K562 (cell line): ENCODE measurements around the gene ADAM23. TPM values are rescaled to one million over a fixed set of nuclear protein-coding genes. Genes with fewer than 3 reads are reported as not detected.

ENCODE experiments used
- ATAC-seq: fragments of 200-7000 bp; cut with Tn5 transposase; 3 replicates; pipeline ENCODE4 v1.9.1; 2020; ENCODE audit warnings: moderate library complexity
- BruUV-seq: library from RNA; stranded (reverse); fragments of 400-500 nt; replicated peaks from 2 replicates; lab custom pipeline; 2021; lab: Mats Ljungman, UMichigan
- CTCF ChIA-PET: fragments of 300-600 bp; formaldehyde crosslinking; extraction: SDS; loops from one replicate; lab custom pipeline; 2021; ENCODE audit warnings: low intra/inter-chr PET ratio; lab: Yijun Ruan, JAX
- POLR2A ChIA-PET: fragments of 300-600, 350-650 bp; sonication (Branson Sonifier 250); formaldehyde crosslinking; extraction: SDS; loops from one replicate; lab custom pipeline; 2021; ENCODE audit warnings: antibody characterized with exemption, inconsistent platforms; lab: Yijun Ruan, JAX
- DNase-seq, 4 experiments: peaks; one replicate each; pipeline versions ENCODE4 v3.0.0 to v3.0.0-alpha.2; 2011 to 2018; ENCODE audit warnings: low spot score in 3 of 4, mixed read lengths in 3 of 4; ENCODE audit errors: extremely low read depth in 1 of 4
- FAIRE-seq: peaks from 2 replicates; lab custom pipeline; 2011; peaks lifted over from hg19 to GRCh38; lab: Jason Lieb, UNC
- H2AFZ ChIP-seq: 2 replicates; pipeline ENCODE4 v1.6.0; 2011; ENCODE audit warnings: low read depth, low read length, control low read depth, inconsistent platforms
- H3K27ac ChIP-seq: fragments of 200-600 bp; 3 replicates; pipeline ENCODE4 v1.8.0; 2011; ENCODE audit warnings: low read depth, mild to moderate bottlenecking, control low read depth, inconsistent platforms, low read length, moderate library complexity, mixed read lengths; ENCODE audit errors: extremely low read depth
- H3K27me3 ChIP-seq, 2 experiments: fragments of 300-600 bp in 1 of 2; 2 replicates in 1 of 2; 3 replicates in 1 of 2; pipeline versions ENCODE4 v1.6.0 to v1.8.0; 2011; ENCODE audit warnings: inconsistent platforms in 2 of 2, low read length in 2 of 2, mild to moderate bottlenecking in 1 of 2, mixed read lengths in 1 of 2, moderate library complexity in 1 of 2; ENCODE audit not compliant: control insufficient read depth in 2 of 2, insufficient read depth in 2 of 2
- H3K36me3 ChIP-seq: fragments of 300-600 bp; 3 replicates; pipeline ENCODE4 v1.8.0; 2011; ENCODE audit warnings: mild to moderate bottlenecking, low read length, inconsistent platforms; ENCODE audit not compliant: control insufficient read depth, insufficient read depth
- H3K4me1 ChIP-seq, 2 experiments: fragments of 200-600 bp in 1 of 2; replicated peaks in 1 of 2; 2 replicates in 1 of 2; 3 replicates in 1 of 2; pipeline versions ENCODE4 v1.5.1 to v1.8.0; 2011; ENCODE audit warnings: inconsistent platforms in 2 of 2, low read length in 2 of 2, mild to moderate bottlenecking in 1 of 2, mixed read lengths in 1 of 2, moderate library complexity in 1 of 2; ENCODE audit not compliant: control insufficient read depth in 2 of 2, insufficient read depth in 2 of 2
- H3K4me2 ChIP-seq: 2 replicates; pipeline ENCODE4 v1.6.1; 2011; ENCODE audit warnings: low read length, control low read depth, inconsistent platforms, mixed read lengths; ENCODE audit not compliant: insufficient read depth
- H3K4me3 ChIP-seq: fragments of 200-600 bp; sonication (generic), shearing (Covaris generic); 2 replicates; pipeline ENCODE4 v1.5.1; 2016; ENCODE audit warnings: control low read depth, inconsistent platforms
- H3K79me2 ChIP-seq: fragments of 200-600 bp; 3 replicates; pipeline ENCODE4 v1.8.0; 2011; ENCODE audit warnings: low read length, inconsistent platforms; ENCODE audit not compliant: control insufficient read depth, insufficient read depth
- H3K9ac ChIP-seq, 2 experiments: 2 replicates each; pipeline versions ENCODE4 v1.6.0 to v1.6.1; 2011; ENCODE audit warnings: low read depth in 2 of 2, low read length in 2 of 2, control low read depth in 1 of 2, inconsistent platforms in 1 of 2, mild to moderate bottlenecking in 1 of 2, mixed read lengths in 1 of 2; ENCODE audit not compliant: insufficient read depth in 1 of 2
- H3K9me1 ChIP-seq: one replicate; pipeline ENCODE4 v1.6.0; 2011; ENCODE audit warnings: inconsistent platforms, mild to moderate bottlenecking, low read length, moderate library complexity; ENCODE audit not compliant: control insufficient read depth, insufficient read depth
- H3K9me3 ChIP-seq: replicated peaks from 2 replicates; pipeline ENCODE4 v1.5.1; 2011; ENCODE audit warnings: low read depth, low read length, inconsistent platforms; ENCODE audit not compliant: control insufficient read depth, insufficient read depth
- H4K20me1 ChIP-seq: replicated peaks from 2 replicates; pipeline ENCODE4 v1.6.1; 2011; ENCODE audit warnings: low read length, inconsistent platforms, mixed read lengths; ENCODE audit not compliant: control insufficient read depth, insufficient read depth
- BDP1 ChIP-seq: IDR thresholded peaks from 3 replicates; pipeline ENCODE4 v1.6.1; 2011; ENCODE audit not compliant: insufficient read length, insufficient read depth
- CBX1 ChIP-seq: sonication (generic); IDR thresholded peaks from 2 replicates; pipeline ENCODE4 v1.6.1; 2016; ENCODE audit warnings: antibody characterized with exemption, low read depth, mild to moderate bottlenecking
- FOXK1 ChIP-seq: sonication (generic); formaldehyde crosslinking; IDR thresholded peaks from 2 replicates; pipeline ENCODE4 v1.8.0; 2022; ENCODE audit warnings: missing genetic modification reagents, mild to moderate bottlenecking, borderline replicate concordance
- GABPB1 ChIP-seq: sonication (generic); formaldehyde crosslinking; IDR thresholded peaks from 2 replicates; pipeline ENCODE4 v1.8.0; 2022; ENCODE audit warnings: mild to moderate bottlenecking, missing genetic modification reagents
- HDAC6 ChIP-seq: IDR thresholded peaks from 2 replicates; pipeline ENCODE4 v1.6.1; 2012; ENCODE audit warnings: low read depth, mild to moderate bottlenecking, control low read depth, inconsistent platforms, low read length, moderate library complexity
- ILF3 ChIP-seq: fragments of 450-650 bp; IDR thresholded peaks from 2 replicates; pipeline ENCODE4 v1.6.1; 2018; ENCODE audit warnings: antibody characterized with exemption, mild to moderate bottlenecking, moderate library complexity, borderline replicate concordance
- MCM7 ChIP-seq, 2 experiments: fragments of 450-650 bp; IDR thresholded peaks; 2 replicates each; pipeline ENCODE4 v1.6.1; 2016 to 2018
- NR2F6 ChIP-seq: fragments of 450-650 bp; formaldehyde crosslinking; IDR thresholded peaks from 2 replicates; pipeline ENCODE4 v1.4.0; 2020; ENCODE audit warnings: mild to moderate bottlenecking
- TCFL5 ChIP-seq: fragments of 250-450 bp; sonication (Bioruptor Pico); conservative IDR thresholded peaks from 2 replicates; pipeline ENCODE4 v1.6.1; 2021; ENCODE audit warnings: mild to moderate bottlenecking, moderate library complexity, matching md5 sums
- ZFPM2 ChIP-seq: fragments of 250-450 bp; sonication (Bioruptor Pico); IDR thresholded peaks from 2 replicates; pipeline ENCODE4 v1.5.1; 2022; ENCODE audit warnings: mild to moderate bottlenecking
- ZNF24 ChIP-seq: fragments of 450-650 bp; IDR thresholded peaks from 2 replicates; pipeline ENCODE4 v1.6.1; 2016
- ZNF274 ChIP-seq: IDR thresholded peaks from 2 replicates; pipeline ENCODE4 v1.6.1; 2011; ENCODE audit warnings: low read depth, mild to moderate bottlenecking, low read length, moderate library complexity, borderline replicate concordance
- ZNF449 ChIP-seq: fragments of 250-450 bp; sonication (Bioruptor Pico); IDR thresholded peaks from 2 replicates; pipeline ENCODE4 v1.8.0; 2022; ENCODE audit warnings: moderate library complexity, mild to moderate bottlenecking, inconsistent platforms
- ZNF655 ChIP-seq: fragments of 250-450 bp; sonication (Bioruptor Pico); IDR thresholded peaks from 2 replicates; pipeline ENCODE4 v1.5.0; 2021
- ZNF785 ChIP-seq: fragments of 250-450 bp; sonication (Bioruptor Pico); IDR thresholded peaks from 2 replicates; pipeline ENCODE4 v1.4.0; 2020; ENCODE audit warnings: mild to moderate bottlenecking
- WGBS: fragments of 100-300 bp; shearing (Covaris generic); methylation state at CpG from one replicate; pipeline ENCODE4 v1.1.6; 2016; ENCODE audit warnings: low coverage, mixed read lengths; ENCODE audit not compliant: insufficient coverage; ENCODE audit errors: missing lambda C conversion rate; 5-methylcytosine and 5-hydroxymethylcytosine counted together
- in situ Hi-C: fragments of 300-500 bp; cut with MboI; formaldehyde crosslinking; loops from 4 replicates; pipeline ENCODE4 v1.15.0; 2018; ENCODE audit warnings: inconsistent platforms, mixed read lengths
- intact Hi-C: fragments of 100-400 bp; cut with micrococcal nuclease; formaldehyde crosslinking; loops from 2 replicates; pipeline ENCODE4 v1.14.2; 2022
- polyA plus RNA-seq, 8 experiments: library from polyadenylated mRNA; depleted of rRNA in 4 of 8; stranded (reverse) in 5 of 8; unstranded in 3 of 8; fragments of >200 nt; fragmentation: Nextera tagmentation in 2 of 8; fragmentation: Illumina TruSeq in 1 of 8; extraction: Ambion mirVana in 2 of 8; extraction: Trizol in 1 of 8; gene quantifications; 2 replicates each; pipeline versions ENCODE4 v1.2.1 to v1.2.3, GENCODE V29; 2011 to 2014; ENCODE audit warnings: inconsistent platforms in 1 of 8, missing spikeins in 1 of 8
- total RNA-seq, 7 experiments: library from RNA; depleted of rRNA in 6 of 7; stranded (reverse); fragments of >200 nt in 6 of 7; fragmentation: Illumina TruSeq in 2 of 7; extraction: Trizol in 2 of 7; gene quantifications; 2 replicates each; pipeline versions ENCODE4 v1.2.1 to v1.2.3, GENCODE V29; 2011 to 2021; ENCODE audit warnings: low replicate concordance in 1 of 7
- TF ChIP-seq, protein P1 (sequence below): fragments of 250-450 bp; sonication (Bioruptor Pico); IDR thresholded peaks from 2 replicates; pipeline ENCODE4 v1.4.0; 2020; ENCODE audit warnings: mild to moderate bottlenecking, moderate library complexity
- TF ChIP-seq, protein P2 (sequence below): fragments of 250-450 bp; sonication (Bioruptor Pico); IDR thresholded peaks from 2 replicates; pipeline ENCODE4 v1.8.0; 2022; ENCODE audit warnings: inconsistent platforms, mild to moderate bottlenecking, moderate library complexity, borderline replicate concordance

Gene ADAM23
- total and polyA plus RNA-seq, 9 of the 15 experiments (the other 6 are each of a cell fraction or from before 2014, with no cell fraction given): 0.02 TPM; not detected in 8

- Histone ChIP-seq H3K79me2 (no peaks in the 10 kb centered on the region), H3K4me3 (no peak overlapping the region), H3K9me1 (no peaks in the 10 kb centered on the region), H3K27ac (no peak overlapping the region), H3K4me2 (no peak overlapping the region), H2AFZ (no peak overlapping the region), H3K9ac (no peak overlapping the region), H3K27me3 (peaks cover 0 to 12% of the 10 kb centered on the region in 2 experiments; a peak in 2 of 5 replicates), H3K4me1 (peaks cover 0 to 3% of the 10 kb centered on the region in 2 experiments; a peak in 1 of 5 replicates), H3K9me3 (no peaks in the 10 kb centered on the region), H4K20me1 (no peaks in the 10 kb centered on the region), H3K36me3 (no peaks in the 10 kb centered on the region)
- WGBS: 0% methylated on average over 2 of the region's 3 CpGs
- BruUV-seq: no TSS peak
- ChIA-PET POLR2A (interaction anchor here (0.6 kb wide), 1 partner anchor 140 kb away, joined by 3 read pairs; no protein-coding TSS in a partner anchor), CTCF (no interaction called here)
- in situ Hi-C loops (no loop called here), intact Hi-C loops (no loop called here)
- FAIRE-seq (no peak), DNase-seq (no peak), ATAC-seq (no peak)
- TF ChIP-seq ZNF655 (no peak), CBX1 (no peak), ZNF785 (no peak), ZFPM2 (no peak), BDP1 (no peak), ZNF449 (CRISPR knock-in tag) (no peak), ZNF24 (no peak), NR2F6 (CRISPR knock-in tag) (no peak), GABPB1 (CRISPR knock-in tag) (no peak), MCM7 (IDR thresholded peaks at IDR 0.05) (no peak), FOXK1 (CRISPR knock-in tag) (no peak), ZNF274 (no peak), TCFL5 (no peak), ILF3 (no peak), HDAC6 (no peak)
- TF ChIP-seq, protein P1, sequence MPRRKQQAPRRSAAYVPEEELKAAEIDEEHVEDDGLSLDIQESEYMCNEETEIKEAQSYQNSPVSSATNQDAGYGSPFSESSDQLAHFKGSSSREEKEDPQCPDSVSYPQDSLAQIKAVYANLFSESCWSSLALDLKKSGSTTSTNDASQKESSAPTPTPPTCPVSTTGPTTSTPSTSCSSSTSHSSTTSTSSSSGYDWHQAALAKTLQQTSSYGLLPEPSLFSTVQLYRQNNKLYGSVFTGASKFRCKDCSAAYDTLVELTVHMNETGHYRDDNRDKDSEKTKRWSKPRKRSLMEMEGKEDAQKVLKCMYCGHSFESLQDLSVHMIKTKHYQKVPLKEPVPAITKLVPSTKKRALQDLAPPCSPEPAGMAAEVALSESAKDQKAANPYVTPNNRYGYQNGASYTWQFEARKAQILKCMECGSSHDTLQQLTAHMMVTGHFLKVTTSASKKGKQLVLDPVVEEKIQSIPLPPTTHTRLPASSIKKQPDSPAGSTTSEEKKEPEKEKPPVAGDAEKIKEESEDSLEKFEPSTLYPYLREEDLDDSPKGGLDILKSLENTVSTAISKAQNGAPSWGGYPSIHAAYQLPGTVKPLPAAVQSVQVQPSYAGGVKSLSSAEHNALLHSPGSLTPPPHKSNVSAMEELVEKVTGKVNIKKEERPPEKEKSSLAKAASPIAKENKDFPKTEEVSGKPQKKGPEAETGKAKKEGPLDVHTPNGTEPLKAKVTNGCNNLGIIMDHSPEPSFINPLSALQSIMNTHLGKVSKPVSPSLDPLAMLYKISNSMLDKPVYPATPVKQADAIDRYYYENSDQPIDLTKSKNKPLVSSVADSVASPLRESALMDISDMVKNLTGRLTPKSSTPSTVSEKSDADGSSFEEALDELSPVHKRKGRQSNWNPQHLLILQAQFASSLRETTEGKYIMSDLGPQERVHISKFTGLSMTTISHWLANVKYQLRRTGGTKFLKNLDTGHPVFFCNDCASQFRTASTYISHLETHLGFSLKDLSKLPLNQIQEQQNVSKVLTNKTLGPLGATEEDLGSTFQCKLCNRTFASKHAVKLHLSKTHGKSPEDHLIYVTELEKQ (CRISPR knock-in tag): no peak
- TF ChIP-seq, protein P2, sequence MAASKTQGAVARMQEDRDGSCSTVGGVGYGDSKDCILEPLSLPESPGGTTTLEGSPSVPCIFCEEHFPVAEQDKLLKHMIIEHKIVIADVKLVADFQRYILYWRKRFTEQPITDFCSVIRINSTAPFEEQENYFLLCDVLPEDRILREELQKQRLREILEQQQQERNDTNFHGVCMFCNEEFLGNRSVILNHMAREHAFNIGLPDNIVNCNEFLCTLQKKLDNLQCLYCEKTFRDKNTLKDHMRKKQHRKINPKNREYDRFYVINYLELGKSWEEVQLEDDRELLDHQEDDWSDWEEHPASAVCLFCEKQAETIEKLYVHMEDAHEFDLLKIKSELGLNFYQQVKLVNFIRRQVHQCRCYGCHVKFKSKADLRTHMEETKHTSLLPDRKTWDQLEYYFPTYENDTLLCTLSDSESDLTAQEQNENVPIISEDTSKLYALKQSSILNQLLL: no peak
These were observed 197.9 kb downstream of the ADAM23 start for GRCh38 chr2:206641226-206641625.
